Measurements from ENCODE around the gene SERINC3. TPM values are rescaled to one million over a fixed set of nuclear protein-coding genes. Genes with fewer than 3 reads are reported as not detected.

SERINC3 gene
- total and polyA plus RNA-seq, 2 donors (not counting 1 experiment from before 2014, with no cell fraction given), result 31.4 to 51.6 TPM

DNA sequence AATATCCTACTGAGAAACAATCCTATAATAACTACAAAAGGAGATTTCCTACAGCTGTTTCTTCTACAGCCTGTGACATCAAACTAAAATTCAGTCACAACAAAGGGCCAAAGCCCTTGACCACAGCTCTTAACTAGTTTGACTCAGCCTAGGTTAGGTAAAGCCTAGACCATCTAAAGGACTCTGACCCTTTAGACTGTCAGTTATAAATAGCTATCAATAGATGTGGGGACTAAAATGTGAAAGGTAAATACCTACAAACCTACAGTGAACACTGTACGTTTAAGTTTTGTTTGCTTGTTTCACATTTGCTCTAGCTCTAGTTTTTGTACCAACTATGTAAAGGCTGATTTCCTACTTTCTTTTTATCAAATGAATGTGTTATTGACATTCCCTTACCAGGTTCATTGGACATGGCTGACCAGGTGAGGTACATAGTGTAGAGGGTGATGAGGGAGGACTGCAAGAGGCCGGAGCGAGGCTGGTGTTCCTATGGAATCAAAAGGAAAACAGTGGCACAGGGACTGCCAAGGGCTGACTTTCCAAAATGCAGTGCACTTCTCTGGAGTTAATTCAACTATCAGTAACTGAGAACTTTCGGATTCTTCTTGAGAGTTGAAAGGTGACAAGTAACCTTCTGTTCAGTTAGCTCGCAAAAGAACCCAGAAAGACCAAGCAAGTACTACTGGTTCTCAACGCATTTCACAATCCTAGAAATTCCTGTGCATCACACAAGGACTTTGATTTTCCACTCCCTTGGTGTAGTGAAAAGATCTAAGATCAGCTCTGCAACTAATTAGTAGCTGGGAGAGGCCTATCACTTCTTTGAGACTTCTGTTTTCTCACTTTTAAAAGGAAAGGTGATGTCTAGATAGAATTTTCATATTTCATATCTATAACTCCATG is 17.2 kb downstream of the SERINC3 start:
- H3K79me2 ChIP-seq (ENCODE audit: control insufficient read depth, insufficient read depth, low read length), result peaks cover 4% of the 10 kb centered on the region
- WGBS (ENCODE audit: insufficient coverage), result 100% methylated on average over 2 of the region's 6 CpGs
- no peaks in the 10 kb centered on the region for H3K4me1 ChIP-seq (ENCODE audit: control insufficient read depth in 2 of 2, insufficient read depth in 2 of 2, low read length in 2 of 2)
- Mint-ChIP-seq H3K4me3 (no peak overlapping the region), H3K27me3 (no peaks in the 10 kb centered on the region), H3K4me1 (no peaks in the 10 kb centered on the region), H3K9me3 (ENCODE audit: insufficient read depth) (no peaks in the 10 kb centered on the region), H3K27ac (no peak overlapping the region)
- H3K36me3 ChIP-seq (replicated peaks in 1 of 2; ENCODE audit: control extremely low read depth in 1 of 2, control insufficient read depth in 1 of 2, extremely low read depth in 1 of 2, insufficient read depth in 2 of 2, low read length in 1 of 2), result peaks cover 7 to 85% of the 10 kb centered on the region in 2 experiments
- H2AFZ ChIP-seq (ENCODE audit: insufficient read depth, low read depth, low read length, poor library complexity, severe bottlenecking), result no peak overlapping the region
- ATAC-seq (ENCODE audit: low read depth) (no peak), DNase-seq (no peak)
- H3K4me2 ChIP-seq (replicated peaks; ENCODE audit: low read depth, low read length, poor library complexity, severe bottlenecking), result no peak overlapping the region
- H3K4me3 ChIP-seq (ENCODE audit: control extremely low read depth in 1 of 5, extremely low read depth in 1 of 5, insufficient read depth in 1 of 5, low read depth in 2 of 5, low read length in 4 of 5), result no peak overlapping the region
- no peak overlapping the region for H3K27ac ChIP-seq (ENCODE audit: low read length in 2 of 2)
- no peaks in the 10 kb centered on the region for H4K20me1 ChIP-seq (ENCODE audit: control insufficient read depth, insufficient read depth, low read length, poor library complexity, severe bottlenecking)
- CTCF ChIA-PET, result interaction anchor here (1.6 kb wide), 1 partner anchor 10 kb away, joined by 3 read pairs; no protein-coding TSS in a partner anchor
- H3K27me3 ChIP-seq (replicated peaks in 1 of 4; ENCODE audit: control extremely low read depth in 1 of 4, control insufficient read depth in 3 of 4, insufficient read depth in 4 of 4, low read length in 3 of 4), result no peaks in the 10 kb centered on the region
- POLR2A ChIA-PET, result no interaction called here
- intact Hi-C loops (cut with micrococcal nuclease), result no loop called here
- H3K9ac ChIP-seq (ENCODE audit: low read length), result no peak overlapping the region
- no peaks in the 10 kb centered on the region for H3K9me3 ChIP-seq (ENCODE audit: control extremely low read depth in 1 of 3, control insufficient read depth in 2 of 3, insufficient read depth in 1 of 3, low read length in 2 of 3)
- TF ChIP-seq EZH2 (IDR thresholded peaks at IDR 0.05; ENCODE audit: borderline replicate concordance, insufficient read depth, low read depth, low read length, poor library complexity, severe bottlenecking), result no peak
- TF ChIP-seq, protein P1, sequence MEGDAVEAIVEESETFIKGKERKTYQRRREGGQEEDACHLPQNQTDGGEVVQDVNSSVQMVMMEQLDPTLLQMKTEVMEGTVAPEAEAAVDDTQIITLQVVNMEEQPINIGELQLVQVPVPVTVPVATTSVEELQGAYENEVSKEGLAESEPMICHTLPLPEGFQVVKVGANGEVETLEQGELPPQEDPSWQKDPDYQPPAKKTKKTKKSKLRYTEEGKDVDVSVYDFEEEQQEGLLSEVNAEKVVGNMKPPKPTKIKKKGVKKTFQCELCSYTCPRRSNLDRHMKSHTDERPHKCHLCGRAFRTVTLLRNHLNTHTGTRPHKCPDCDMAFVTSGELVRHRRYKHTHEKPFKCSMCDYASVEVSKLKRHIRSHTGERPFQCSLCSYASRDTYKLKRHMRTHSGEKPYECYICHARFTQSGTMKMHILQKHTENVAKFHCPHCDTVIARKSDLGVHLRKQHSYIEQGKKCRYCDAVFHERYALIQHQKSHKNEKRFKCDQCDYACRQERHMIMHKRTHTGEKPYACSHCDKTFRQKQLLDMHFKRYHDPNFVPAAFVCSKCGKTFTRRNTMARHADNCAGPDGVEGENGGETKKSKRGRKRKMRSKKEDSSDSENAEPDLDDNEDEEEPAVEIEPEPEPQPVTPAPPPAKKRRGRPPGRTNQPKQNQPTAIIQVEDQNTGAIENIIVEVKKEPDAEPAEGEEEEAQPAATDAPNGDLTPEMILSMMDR (IDR thresholded peaks at IDR 0.05), result no peak

DNA sequence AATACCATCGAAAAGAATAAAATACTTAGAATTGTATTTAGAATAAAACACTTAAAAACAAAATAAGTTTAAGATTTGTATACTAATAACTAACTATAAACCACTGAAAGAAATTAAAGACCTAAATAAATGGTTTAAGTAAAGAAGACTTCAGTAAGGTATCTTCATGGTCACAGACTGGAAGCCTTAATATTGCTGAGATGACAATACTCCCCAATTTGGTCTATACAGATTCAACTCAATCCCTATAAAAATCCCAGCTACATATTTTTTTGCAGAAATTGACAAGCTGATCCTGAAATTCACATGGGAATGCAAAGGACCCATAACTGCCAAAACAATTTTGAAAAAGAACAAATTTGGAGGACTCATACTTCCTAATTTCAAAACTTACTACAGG is 18.9 kb downstream of the SERINC3 start:
- no peak overlapping the region for H3K27ac Mint-ChIP-seq
- TF ChIP-seq, protein P1 (IDR thresholded peaks at IDR 0.05), result no peak
- no peak for TF ChIP-seq EZH2 (IDR thresholded peaks at IDR 0.05; ENCODE audit: borderline replicate concordance, insufficient read depth, low read depth, low read length, poor library complexity, severe bottlenecking)
- peaks cover 6% of the 10 kb centered on the region for H3K4me1 Mint-ChIP-seq
- H3K79me2 ChIP-seq (ENCODE audit: control insufficient read depth, insufficient read depth, low read length), result peaks cover under 1% of the 10 kb centered on the region
- H3K9me3 Mint-ChIP-seq (ENCODE audit: insufficient read depth), result no peaks in the 10 kb centered on the region
- H3K4me2 ChIP-seq (replicated peaks; ENCODE audit: low read depth, low read length, poor library complexity, severe bottlenecking), result no peak overlapping the region
- ATAC-seq (ENCODE audit: low read depth) (no peak), DNase-seq (no peak)
- H3K9me3 ChIP-seq (ENCODE audit: control extremely low read depth in 1 of 3, control insufficient read depth in 2 of 3, insufficient read depth in 1 of 3, low read length in 2 of 3), result no peaks in the 10 kb centered on the region
- no CpG with 5 or more reads among the region's 1 CpG for WGBS (ENCODE audit: insufficient coverage)
- H3K4me3 Mint-ChIP-seq, result no peak overlapping the region
- ChIA-PET POLR2A (no interaction called here), CTCF (no interaction called here)
- no peak overlapping the region for H2AFZ ChIP-seq (ENCODE audit: insufficient read depth, low read depth, low read length, poor library complexity, severe bottlenecking)
- intact Hi-C loops (cut with micrococcal nuclease), result no loop called here
- no peaks in the 10 kb centered on the region for H3K27me3 ChIP-seq (replicated peaks in 1 of 4; ENCODE audit: control extremely low read depth in 1 of 4, control insufficient read depth in 3 of 4, insufficient read depth in 4 of 4, low read length in 3 of 4)
- H3K36me3 ChIP-seq (replicated peaks in 1 of 2; ENCODE audit: control extremely low read depth in 1 of 2, control insufficient read depth in 1 of 2, extremely low read depth in 1 of 2, insufficient read depth in 2 of 2, low read length in 1 of 2), result peaks cover 4 to 82% of the 10 kb centered on the region in 2 experiments
- H3K4me3 ChIP-seq (ENCODE audit: control extremely low read depth in 1 of 5, extremely low read depth in 1 of 5, insufficient read depth in 1 of 5, low read depth in 2 of 5, low read length in 4 of 5), result no peak overlapping the region
- H4K20me1 ChIP-seq (ENCODE audit: control insufficient read depth, insufficient read depth, low read length, poor library complexity, severe bottlenecking), result no peaks in the 10 kb centered on the region
- H3K27ac ChIP-seq (ENCODE audit: low read length in 2 of 2), result no peak overlapping the region
- no peaks in the 10 kb centered on the region for H3K4me1 ChIP-seq (ENCODE audit: control insufficient read depth in 2 of 2, insufficient read depth in 2 of 2, low read length in 2 of 2)
- H3K27me3 Mint-ChIP-seq, result no peaks in the 10 kb centered on the region
- H3K9ac ChIP-seq (ENCODE audit: low read length), result no peak overlapping the region

Measured in B cell (primary cell).